Endothelial cell of umbilical vein (primary cell): ENCODE results near the gene SPATA33.

Experiments
- CTCF ChIP-seq, 2 donors: IDR thresholded peaks; 1 replicate in 1 of 2; 2 replicates in 1 of 2; pipeline ENCODE4 v1.5.1; 2011; ENCODE audit warnings: low read length in 2 of 2, mild to moderate bottlenecking in 2 of 2, moderate library complexity in 2 of 2, control low read depth in 1 of 2, inconsistent platforms in 1 of 2, low read depth in 1 of 2; ENCODE audit not compliant: insufficient read depth in 1 of 2; ENCODE audit errors: extremely low read depth in 1 of 2
- EZH2 ChIP-seq: IDR thresholded peaks from 2 replicates; pipeline ENCODE4 v1.6.1; 2012; ENCODE audit warnings: borderline replicate concordance, low read depth, mild to moderate bottlenecking, moderate library complexity, low read length, inconsistent platforms; ENCODE audit not compliant: severe bottlenecking
- JUN ChIP-seq: IDR thresholded peaks from 2 replicates; pipeline ENCODE4 v1.6.1; 2011; ENCODE audit warnings: borderline replicate concordance, low read depth; ENCODE audit not compliant: insufficient read length, insufficient read depth
- POLR2A ChIP-seq: IDR thresholded peaks from 2 replicates; pipeline ENCODE4 v1.6.1; 2012; ENCODE audit warnings: low read depth, mild to moderate bottlenecking, control low read depth, low read length
- POLR2AphosphoS5 ChIP-seq: IDR thresholded peaks from 2 replicates; pipeline ENCODE4 v1.6.1; 2012; ENCODE audit warnings: low read depth, mild to moderate bottlenecking, control low read depth, low read length, moderate library complexity; ENCODE audit not compliant: insufficient read depth

GRCh38 chr16:89641458-89642119 is 16.0 kb upstream of the SPATA33 start:
- TF ChIP-seq CTCF (IDR thresholded peaks at IDR 0.05; ENCODE audit: extremely low read depth in 1 of 2, insufficient read depth in 1 of 2, low read depth in 1 of 2, low read length in 2 of 2): no peak
- TF ChIP-seq POLR2A: no peak
- no peak for TF ChIP-seq POLR2AphosphoS5
- TF ChIP-seq EZH2: no peak
- no peak for TF ChIP-seq JUN
